ENCODE data around the gene KLHL12. TPM values are rescaled to one million over a fixed set of nuclear protein-coding genes. Genes with fewer than 3 reads are reported as not detected.
"Not testable (repeated sequence)": the region's sequence is repeated elsewhere in the genome, so short reads cannot be mapped to it uniquely, and the experiment has no call there.

Gene KLHL12
- total RNA-seq, 1 donor from 2014 or later: 27.7 TPM

DNA sequence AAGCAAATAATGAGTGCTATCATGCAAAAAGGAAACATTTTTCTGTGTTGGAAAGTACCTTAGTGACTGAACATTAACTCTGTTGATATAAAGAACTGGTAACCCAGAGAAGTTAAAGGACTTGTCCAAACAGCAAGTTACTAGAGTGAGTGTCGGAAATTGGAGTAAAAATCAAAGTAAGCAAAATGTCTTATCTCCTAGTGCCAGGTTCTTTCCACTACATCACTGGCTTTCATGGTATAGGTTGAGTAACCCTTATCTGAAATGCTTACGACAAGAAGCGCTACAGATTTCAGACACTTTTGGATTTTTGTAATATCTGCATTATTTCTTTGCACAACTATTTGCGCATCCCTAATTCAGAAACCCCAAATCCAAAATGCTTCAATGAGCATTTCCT lies 21.7 kb downstream of the KLHL12 start:
- Mint-ChIP-seq H3K27me3 (ENCODE audit: low read depth) (no peaks in the 10 kb centered on the region), H3K4me1 (ENCODE audit: low read depth) (peaks cover 4% of the 10 kb centered on the region), H3K27ac (no peak overlapping the region), H3K4me3 (ENCODE audit: low read depth) (no peak overlapping the region), H3K36me3 (ENCODE audit: low read depth) (peaks cover 45% of the 10 kb centered on the region), H3K9me3 (no peaks in the 10 kb centered on the region)
- intact Hi-C loops (cut with micrococcal nuclease): no loop called here
- no peak for DNase-seq (ENCODE audit: low spot score)

DNA sequence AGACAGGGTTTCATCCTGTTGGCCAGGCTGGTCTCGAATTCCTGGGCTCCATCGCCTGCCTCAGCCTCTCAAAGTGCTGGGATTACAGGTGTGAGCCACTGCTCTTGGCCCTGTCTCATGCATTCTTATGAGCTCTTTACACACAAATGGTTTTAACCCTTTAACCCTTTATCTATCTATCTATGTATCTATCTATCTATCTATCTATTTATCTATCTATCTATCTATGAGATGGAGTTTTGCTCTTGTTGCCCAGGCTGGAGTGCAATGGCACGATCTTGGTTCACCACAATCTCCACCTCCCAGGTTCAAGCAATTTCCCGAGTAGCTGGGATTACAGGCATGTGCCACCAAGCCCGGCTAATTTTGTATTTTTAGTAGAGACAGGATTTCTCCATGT lies 23.2 kb downstream of the KLHL12 start:
- peaks cover 39% of the 10 kb centered on the region for H3K36me3 Mint-ChIP-seq (ENCODE audit: low read depth)
- DNase-seq (ENCODE audit: low spot score); H3K4me3 Mint-ChIP-seq (ENCODE audit: low read depth); H3K4me1 Mint-ChIP-seq (ENCODE audit: low read depth); intact Hi-C loops (cut with micrococcal nuclease); H3K27ac Mint-ChIP-seq; H3K9me3 Mint-ChIP-seq; H3K27me3 Mint-ChIP-seq (ENCODE audit: low read depth): not testable (repeated sequence)

DNA sequence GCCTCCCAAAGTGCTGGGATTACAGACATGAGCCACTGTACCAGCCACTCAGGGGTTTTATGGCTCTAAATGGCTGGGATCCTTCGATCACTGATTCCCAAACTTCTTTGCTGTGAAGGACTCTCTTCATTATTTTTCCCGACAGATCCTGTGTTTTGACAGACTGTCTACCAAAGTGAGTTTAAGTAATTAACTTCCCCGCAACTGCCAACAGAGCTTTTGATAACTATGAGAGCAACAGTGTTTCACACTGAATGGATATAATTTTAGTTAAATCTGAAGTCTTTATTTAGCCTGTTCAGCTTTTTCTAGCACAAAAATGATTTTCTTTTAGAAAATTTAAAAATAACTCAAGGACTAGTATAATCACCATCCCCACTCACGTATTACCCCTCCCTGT lies 25.5 kb downstream of the KLHL12 start:
- H3K9me3 Mint-ChIP-seq: no peaks in the 10 kb centered on the region
- no peaks in the 10 kb centered on the region for H3K27me3 Mint-ChIP-seq (ENCODE audit: low read depth)
- peaks cover 44% of the 10 kb centered on the region for H3K36me3 Mint-ChIP-seq (ENCODE audit: low read depth)
- H3K27ac Mint-ChIP-seq: no peak overlapping the region
- no peak for DNase-seq (ENCODE audit: low spot score)
- H3K4me3 Mint-ChIP-seq (ENCODE audit: low read depth): no peak overlapping the region
- intact Hi-C loops (cut with micrococcal nuclease): no loop called here
- peaks cover 4% of the 10 kb centered on the region for H3K4me1 Mint-ChIP-seq (ENCODE audit: low read depth)

DNA sequence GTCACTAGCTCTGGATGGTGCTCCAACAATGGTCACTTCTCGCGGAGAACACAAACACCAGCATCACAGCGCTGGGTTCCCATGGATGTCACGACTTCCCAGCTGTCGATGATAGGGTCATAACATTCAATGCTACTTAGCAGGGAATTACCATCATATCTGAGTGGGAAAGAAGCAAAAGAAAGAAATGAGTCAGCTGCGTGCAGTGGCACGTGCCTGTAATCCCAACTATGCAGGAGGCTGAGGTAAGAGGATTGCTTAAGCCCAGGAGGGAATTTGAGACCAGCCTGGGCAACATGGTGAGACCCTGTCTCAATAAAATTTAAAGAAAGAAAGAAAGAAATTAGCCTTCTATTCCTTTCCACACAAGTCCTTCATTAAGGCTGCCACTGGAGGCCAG lies 34.5 kb downstream of the KLHL12 start:
- no peak for DNase-seq (ENCODE audit: low spot score)
- H3K4me1 Mint-ChIP-seq (ENCODE audit: low read depth): peaks cover 14% of the 10 kb centered on the region
- no peak overlapping the region for H3K27ac Mint-ChIP-seq
- no peaks in the 10 kb centered on the region for H3K9me3 Mint-ChIP-seq
- no peak overlapping the region for H3K4me3 Mint-ChIP-seq (ENCODE audit: low read depth)
- no peaks in the 10 kb centered on the region for H3K27me3 Mint-ChIP-seq (ENCODE audit: low read depth)
- intact Hi-C loops (cut with micrococcal nuclease): no loop called here
- peaks cover 45% of the 10 kb centered on the region for H3K36me3 Mint-ChIP-seq (ENCODE audit: low read depth)

DNA sequence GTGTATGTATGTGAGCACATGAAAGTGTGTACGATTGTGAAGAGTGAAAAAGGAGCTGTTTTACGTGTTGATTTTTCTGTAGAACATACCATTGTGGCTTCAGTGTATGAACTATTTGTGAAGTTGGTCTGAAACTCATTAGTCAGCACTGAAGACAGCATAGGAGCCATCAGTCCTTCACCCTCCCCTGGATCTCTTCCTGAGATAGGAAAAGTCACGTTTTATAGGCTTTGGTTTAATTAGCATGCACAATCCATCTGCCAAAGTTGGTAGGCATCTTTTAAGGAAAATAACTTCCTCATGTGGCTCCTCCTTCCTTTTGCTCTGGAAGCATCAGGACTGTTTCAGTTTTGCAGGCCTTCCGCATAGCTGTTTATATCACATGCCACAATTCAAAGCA lies 36.6 kb downstream of the KLHL12 start:
- DNase-seq (ENCODE audit: low spot score): no peak
- H3K4me3 Mint-ChIP-seq (ENCODE audit: low read depth): no peak overlapping the region
- H3K36me3 Mint-ChIP-seq (ENCODE audit: low read depth): peaks cover 37% of the 10 kb centered on the region
- H3K4me1 Mint-ChIP-seq (ENCODE audit: low read depth): peaks cover 16% of the 10 kb centered on the region
- H3K27me3 Mint-ChIP-seq (ENCODE audit: low read depth): no peaks in the 10 kb centered on the region
- H3K9me3 Mint-ChIP-seq: no peaks in the 10 kb centered on the region
- H3K27ac Mint-ChIP-seq: no peak overlapping the region
- intact Hi-C loops (cut with micrococcal nuclease): no loop called here

DNA sequence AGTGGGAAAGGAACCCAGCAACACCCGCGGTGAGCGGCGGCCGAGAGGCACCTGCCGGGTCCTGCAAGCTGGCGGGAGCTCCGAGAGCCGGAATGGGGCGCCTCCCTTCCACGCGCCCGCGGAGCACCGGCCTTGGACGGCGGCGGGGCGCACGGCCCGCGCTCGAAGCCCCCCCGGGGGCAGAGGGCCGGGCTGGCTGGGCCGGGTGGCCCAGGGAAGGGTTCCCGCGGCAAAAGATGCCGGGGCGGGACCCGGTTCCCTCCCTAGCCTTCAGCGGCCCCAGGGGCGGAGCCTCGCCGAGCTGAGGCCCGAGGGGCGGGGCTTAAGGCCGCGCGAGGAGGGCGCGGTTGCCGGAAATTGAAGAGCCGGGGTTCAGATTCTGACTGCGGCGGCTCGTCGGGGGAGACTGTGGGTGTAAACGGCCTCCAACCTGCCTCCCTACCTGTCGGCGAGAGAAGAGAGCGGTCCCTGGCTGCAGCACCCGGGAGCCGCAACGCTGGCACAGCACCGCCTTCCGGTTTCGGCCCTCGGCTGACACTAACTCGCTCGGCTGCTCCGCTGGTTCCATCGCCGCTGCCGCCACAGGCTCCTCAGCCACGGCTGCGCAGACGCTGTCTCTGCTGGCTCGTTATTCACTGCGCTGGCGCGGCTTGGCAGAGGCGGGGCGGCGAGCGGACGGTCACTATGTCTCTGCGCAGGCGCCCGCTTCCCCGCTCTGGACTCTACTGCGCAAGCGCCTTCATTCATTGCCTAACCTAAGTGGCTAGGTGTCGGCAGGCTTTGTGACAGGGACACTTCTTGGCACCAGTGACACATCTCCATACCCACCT lies 38.3 kb downstream of the KLHL12 start, which contains the start of gene RABIF:
TSS of gene RABIF (minus strand) at position 619 of the 830 bp plus-strand sequence. CDS start at position 568, 51 bp downstream.
- intact Hi-C loops (cut with micrococcal nuclease): loop anchor here (1.0 to 10.0 kb wide), 7 partner anchors 39 to 544 kb away; partner anchors contain the start of genes ADIPOR1, CYB5R1, KLHL12 and PCAT6
- peak within 1 kb of the TSS; percentile 97 for H3K4me3 Mint-ChIP-seq (ENCODE audit: low read depth)
- H3K27me3 Mint-ChIP-seq (ENCODE audit: low read depth): no peaks in the 10 kb centered on the region

DNA sequence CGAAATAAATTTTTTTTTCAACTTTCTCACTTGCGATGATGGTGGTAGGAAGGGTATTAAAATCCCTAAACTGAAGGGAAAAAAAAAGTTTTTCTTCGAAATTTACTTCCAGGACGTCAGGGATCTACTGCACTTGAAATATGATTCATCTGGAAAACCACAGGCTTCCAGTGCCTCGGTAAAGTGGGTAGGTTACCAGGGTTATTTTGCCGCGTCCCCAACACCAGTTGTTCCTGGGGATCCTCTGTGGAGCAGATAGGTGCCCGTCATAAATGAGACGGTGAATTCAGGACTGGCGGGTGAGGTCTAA lies 38.9 kb downstream of the KLHL12 start:
- H3K4me3 Mint-ChIP-seq (ENCODE audit: low read depth): peak overlapping the region; percentile 93
- peaks cover 19% of the 10 kb centered on the region for H3K4me1 Mint-ChIP-seq (ENCODE audit: low read depth)
- intact Hi-C loops (cut with micrococcal nuclease): loop anchor here (2.0 to 10.0 kb wide), 4 partner anchors 71 to 543 kb away; partner anchors contain the start of genes ADIPOR1, CYB5R1, PPP1R12B and TMEM183A
- DNase-seq (ENCODE audit: low spot score): no peak
- no peaks in the 10 kb centered on the region for H3K9me3 Mint-ChIP-seq
- peak overlapping the region; percentile 89 for H3K27ac Mint-ChIP-seq
- no peaks in the 10 kb centered on the region for H3K27me3 Mint-ChIP-seq (ENCODE audit: low read depth)
- H3K36me3 Mint-ChIP-seq (ENCODE audit: low read depth): peaks cover 22% of the 10 kb centered on the region

More for the DNA sequence above, 38.3 kb downstream of the KLHL12 start, which contains the start of gene RABIF:
- Mint-ChIP-seq H3K4me1 (ENCODE audit: low read depth) (peaks cover 16% of the 10 kb centered on the region), H3K27ac (peak within 1 kb of the TSS; percentile 99), H3K9me3 (no peaks in the 10 kb centered on the region), H3K36me3 (ENCODE audit: low read depth) (peaks cover 28% of the 10 kb centered on the region)
- peak; percentile 96 for DNase-seq (ENCODE audit: low spot score)

DNA sequence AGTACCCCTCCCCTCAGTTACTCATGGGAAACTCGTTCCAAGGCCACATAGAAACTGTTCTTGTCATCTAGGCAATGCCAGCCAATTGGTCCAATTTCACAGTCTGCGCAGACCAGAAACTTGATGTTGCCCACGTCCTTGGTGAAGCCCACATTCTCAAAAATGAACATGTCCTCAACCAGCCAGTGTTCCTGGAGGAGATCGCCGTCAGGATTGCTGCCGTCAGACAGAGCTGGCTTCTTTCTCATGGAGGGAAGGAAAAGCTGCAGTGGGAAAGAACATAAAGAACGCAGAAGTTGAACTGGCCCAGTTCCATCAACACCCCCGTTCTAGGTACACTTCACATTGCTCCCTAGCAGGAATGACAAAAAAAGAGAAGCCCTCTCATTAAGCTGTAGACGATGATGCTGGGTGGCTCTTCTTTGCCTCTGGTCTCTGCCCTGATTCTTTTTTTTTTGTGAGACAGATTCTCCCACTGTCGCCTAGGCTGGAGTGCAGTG lies 46.0 kb downstream of the KLHL12 start:
- no peak overlapping the region for H3K4me3 Mint-ChIP-seq (ENCODE audit: low read depth)
- H3K27me3 Mint-ChIP-seq (ENCODE audit: low read depth): no peaks in the 10 kb centered on the region
- no peak overlapping the region for H3K27ac Mint-ChIP-seq
- H3K9me3 Mint-ChIP-seq: no peaks in the 10 kb centered on the region
- peaks cover 3% of the 10 kb centered on the region for H3K4me1 Mint-ChIP-seq (ENCODE audit: low read depth)
- peaks cover 24% of the 10 kb centered on the region for H3K36me3 Mint-ChIP-seq (ENCODE audit: low read depth)
- intact Hi-C loops (cut with micrococcal nuclease): loop anchor here (10.0 kb wide), 1 partner anchor 536 kb away; the partner anchor contains the start of genes PPP1R12B and UBE2T
- no peak for DNase-seq (ENCODE audit: low spot score)

DNA sequence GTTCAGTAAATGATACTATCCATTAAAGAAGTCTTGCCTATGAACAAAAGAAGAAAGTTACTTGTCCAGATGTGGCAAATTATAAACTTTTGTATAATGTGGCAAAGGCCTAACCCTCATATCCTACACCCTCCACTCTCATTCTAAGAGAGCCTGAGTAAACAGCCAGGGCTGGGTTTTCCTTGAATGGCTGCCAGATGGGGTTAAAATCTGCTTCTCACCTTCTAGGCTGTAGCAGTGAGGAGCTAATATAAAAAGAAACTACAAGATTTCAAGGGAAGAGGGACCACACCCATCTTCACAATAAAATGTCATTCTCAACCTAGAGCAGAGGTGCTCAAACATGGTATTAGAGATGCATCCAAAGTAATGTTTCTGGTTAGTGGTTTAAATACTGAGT lies 47.0 kb downstream of the KLHL12 start:
- intact Hi-C loops (cut with micrococcal nuclease): loop anchor here (10.0 kb wide), 1 partner anchor 535 kb away; the partner anchor contains the start of genes PPP1R12B and UBE2T
- no peak overlapping the region for H3K27ac Mint-ChIP-seq

DNA sequence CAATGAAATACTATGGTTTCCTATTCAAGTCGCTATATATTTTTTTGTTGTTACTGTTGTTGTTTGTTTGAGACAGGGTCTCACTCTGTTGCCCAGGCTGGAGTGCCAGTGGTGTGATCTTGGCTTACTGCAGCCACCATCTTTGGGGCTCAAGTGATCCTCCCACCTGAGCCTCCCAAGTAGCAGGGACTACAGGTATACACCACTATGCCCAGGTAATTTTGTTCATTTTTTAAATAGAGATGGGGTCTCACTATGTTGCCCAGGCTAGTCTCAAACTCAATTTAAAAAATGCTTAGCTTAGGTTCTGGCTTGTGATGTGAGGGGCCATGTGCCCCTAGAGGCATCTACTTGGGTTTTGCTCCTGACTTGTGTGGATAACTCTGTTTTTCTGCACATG lies 47.9 kb downstream of the KLHL12 start:
- H3K27ac Mint-ChIP-seq: no peak overlapping the region
- intact Hi-C loops (cut with micrococcal nuclease): no loop called here
- no peaks in the 10 kb centered on the region for H3K9me3 Mint-ChIP-seq
- DNase-seq (ENCODE audit: low spot score): no peak
- peaks cover 3% of the 10 kb centered on the region for H3K4me1 Mint-ChIP-seq (ENCODE audit: low read depth)
- peaks cover 24% of the 10 kb centered on the region for H3K36me3 Mint-ChIP-seq (ENCODE audit: low read depth)
- H3K4me3 Mint-ChIP-seq (ENCODE audit: low read depth): no peak overlapping the region
- no peaks in the 10 kb centered on the region for H3K27me3 Mint-ChIP-seq (ENCODE audit: low read depth)

More for the DNA sequence above, 47.0 kb downstream of the KLHL12 start:
- no peaks in the 10 kb centered on the region for H3K9me3 Mint-ChIP-seq
- no peaks in the 10 kb centered on the region for H3K27me3 Mint-ChIP-seq (ENCODE audit: low read depth)
- DNase-seq (ENCODE audit: low spot score): no peak
- peaks cover 24% of the 10 kb centered on the region for H3K36me3 Mint-ChIP-seq (ENCODE audit: low read depth)
- no peak overlapping the region for H3K4me3 Mint-ChIP-seq (ENCODE audit: low read depth)
- H3K4me1 Mint-ChIP-seq (ENCODE audit: low read depth): peaks cover 3% of the 10 kb centered on the region

DNA sequence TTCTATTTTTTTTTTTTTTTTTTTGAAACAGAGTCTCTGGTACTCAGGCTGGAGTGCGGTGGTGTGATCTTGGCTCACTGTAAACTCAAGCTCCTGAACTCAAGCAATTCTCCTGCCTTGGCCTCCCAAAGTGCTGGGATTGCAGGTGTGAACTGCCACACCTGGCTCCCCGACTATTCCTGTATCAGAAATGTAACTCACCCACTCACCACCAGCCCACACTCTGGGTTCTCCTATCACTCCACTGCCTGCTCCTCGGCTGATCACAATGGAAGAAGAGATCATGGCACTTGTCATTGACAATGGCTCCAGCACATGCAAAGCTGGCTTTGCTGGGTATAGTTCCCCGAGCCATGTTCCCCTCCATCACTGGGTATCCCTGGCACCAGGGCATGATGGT lies 54.0 kb downstream of the KLHL12 start:
- intact Hi-C loops (cut with micrococcal nuclease): no loop called here
- Mint-ChIP-seq H3K27ac (no peak overlapping the region), H3K9me3 (no peaks in the 10 kb centered on the region), H3K27me3 (ENCODE audit: low read depth) (peaks cover 3% of the 10 kb centered on the region), H3K4me3 (ENCODE audit: low read depth) (no peak overlapping the region), H3K4me1 (ENCODE audit: low read depth) (no peaks in the 10 kb centered on the region), H3K36me3 (ENCODE audit: low read depth) (peaks cover 5% of the 10 kb centered on the region)
- DNase-seq (ENCODE audit: low spot score): no peak

DNA sequence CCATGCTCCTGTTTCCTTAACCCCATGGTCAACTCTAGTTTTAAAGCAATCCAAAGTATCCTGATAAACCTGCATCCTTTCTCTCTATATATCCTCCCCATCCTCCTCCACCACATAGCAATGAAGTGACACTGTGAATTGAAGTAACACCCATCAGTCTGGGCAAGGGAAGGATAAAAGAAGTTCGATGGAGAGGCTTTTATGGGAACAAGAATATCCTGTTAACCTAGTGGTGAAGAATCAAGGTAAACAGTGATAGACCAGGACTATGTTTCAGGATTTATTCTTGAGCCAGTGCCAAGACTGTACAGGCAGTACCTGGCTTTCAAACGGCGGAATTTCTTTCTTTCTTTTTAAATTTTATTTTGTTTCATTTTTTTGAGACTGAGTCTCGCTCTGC lies 55.7 kb downstream of the KLHL12 start:
- intact Hi-C loops (cut with micrococcal nuclease): no loop called here
- Mint-ChIP-seq H3K27ac (no peak overlapping the region), H3K9me3 (no peaks in the 10 kb centered on the region), H3K4me1 (ENCODE audit: low read depth) (no peaks in the 10 kb centered on the region), H3K36me3 (ENCODE audit: low read depth) (peaks cover 4% of the 10 kb centered on the region), H3K27me3 (ENCODE audit: low read depth) (peaks cover 6% of the 10 kb centered on the region), H3K4me3 (ENCODE audit: low read depth) (no peak overlapping the region)
- DNase-seq (ENCODE audit: low spot score): no peak
